GM18520 (cell line): ENCODE data around the gene YBX3.
"Not testable (repeated sequence)": the region's sequence is repeated elsewhere in the genome, so short reads cannot be mapped to it uniquely, and the experiment has no call there.

Source experiments
- ATAC-seq: cut with Tn5 transposase; IDR thresholded peaks from one replicate; pipeline ENCODE4 v1.9.1; 2021; ENCODE audit not compliant: unreplicated experiment

Gene YBX3

GRCh38 chr12:10722905-10723746 lies at the start of gene YBX3:
Gene YBX3 (minus strand): TSS chr12:10723323. CDS start chr12:10723111, 212 bp downstream.
- ATAC-seq: peak; percentile 27

- no peak for ATAC-seq
Measured at GRCh38 chr12:10771132-10771733, 48.1 kb upstream of the YBX3 start.

- ATAC-seq: no peak
Measured at GRCh38 chr12:10759657-10760056, 36.5 kb upstream of the YBX3 start.

GRCh38 chr12:10756194-10756593 lies 33.1 kb upstream of the YBX3 start:
- ATAC-seq: no peak

- no peak for ATAC-seq
Measured at GRCh38 chr12:10753059-10753458, 29.9 kb upstream of the YBX3 start.

- no peak for ATAC-seq
Measured at GRCh38 chr12:10750385-10750727, 27.2 kb upstream of the YBX3 start.

- peak; percentile 91 for ATAC-seq
Measured at GRCh38 chr12:10749700-10750384, 26.7 kb upstream of the YBX3 start.

GRCh38 chr12:10747730-10748129 lies 24.6 kb upstream of the YBX3 start:
- no peak for ATAC-seq

- not testable (repeated sequence) for ATAC-seq
Measured at GRCh38 chr12:10743420-10743819, 20.3 kb upstream of the YBX3 start.

- no peak for ATAC-seq
Measured at GRCh38 chr12:10741845-10742244, 18.7 kb upstream of the YBX3 start.

- no peak for ATAC-seq
Measured at GRCh38 chr12:10740182-10740581, 17.1 kb upstream of the YBX3 start.

- no peak for ATAC-seq
Measured at GRCh38 chr12:10739157-10740118, 16.3 kb upstream of the YBX3 start.

GRCh38 chr12:10737249-10737648 lies 14.1 kb upstream of the YBX3 start:
- no peak for ATAC-seq

GRCh38 chr12:10736463-10736862 lies 13.3 kb upstream of the YBX3 start:
- ATAC-seq: no peak

- no peak for ATAC-seq
Measured at GRCh38 chr12:10735428-10735827, 12.3 kb upstream of the YBX3 start.

- ATAC-seq: no peak
Measured at GRCh38 chr12:10732549-10732948, 9.4 kb upstream of the YBX3 start.

- no peak for ATAC-seq
Measured at GRCh38 chr12:10732066-10732465, 8.9 kb upstream of the YBX3 start.

- no peak for ATAC-seq
Measured at GRCh38 chr12:10730559-10730958, 7.4 kb upstream of the YBX3 start.

GRCh38 chr12:10728091-10728490 lies 5.0 kb upstream of the YBX3 start:
- no peak for ATAC-seq

- no peak for ATAC-seq
Measured at GRCh38 chr12:10726945-10727344, 3.8 kb upstream of the YBX3 start.

- ATAC-seq: no peak
Measured at GRCh38 chr12:10725003-10725402, 1.9 kb upstream of the YBX3 start.
